Measurements from ENCODE around the gene VILL.

VILL gene

GRCh38 chr3:37946531-37946889 lies 44.1 kb upstream of the VILL start:
- Histone ChIP-seq H2AFZ (ENCODE audit: low read depth) (no peak overlapping the region), H3K4me3 (IDR thresholded peaks at IDR 0.05; ENCODE audit: insufficient read depth, low read depth, low read length) (no peak overlapping the region), H3K27ac (no peak overlapping the region), H3K4me1 (ENCODE audit: low read depth, poor library complexity, severe bottlenecking) (no peaks in the 10 kb centered on the region), H3K79me2 (ENCODE audit: insufficient read depth, low read depth) (no peaks in the 10 kb centered on the region), H3K4me2 (no peak overlapping the region), H3K27me3 (ENCODE audit: insufficient read depth, low read depth) (no peaks in the 10 kb centered on the region), H3K9ac (no peak overlapping the region), H3K36me3 (ENCODE audit: insufficient read depth) (no peaks in the 10 kb centered on the region), H4K20me1 (ENCODE audit: insufficient read depth) (no peaks in the 10 kb centered on the region)
- no peak for TF ChIP-seq CTCF (conservative IDR thresholded peaks at IDR 0.05; ENCODE audit: low read depth, low read length)

- Histone ChIP-seq H3K4me1 (ENCODE audit: low read depth, poor library complexity, severe bottlenecking) (no peaks in the 10 kb centered on the region), H3K79me2 (ENCODE audit: insufficient read depth, low read depth) (no peaks in the 10 kb centered on the region)
Measured at GRCh38 chr3:37949866-37950265, 40.7 kb upstream of the VILL start.

GRCh38 chr3:37952564-37952963 lies 38.0 kb upstream of the VILL start:
- no peak overlapping the region for H3K27ac ChIP-seq
- no peak overlapping the region for H3K4me3 ChIP-seq (IDR thresholded peaks at IDR 0.05; ENCODE audit: insufficient read depth, low read depth, low read length)
- no peak overlapping the region for H2AFZ ChIP-seq (ENCODE audit: low read depth)
- TF ChIP-seq CTCF (conservative IDR thresholded peaks at IDR 0.05; ENCODE audit: low read depth, low read length) = no peak
- H3K79me2 ChIP-seq (ENCODE audit: insufficient read depth, low read depth) = no peaks in the 10 kb centered on the region
- no peak overlapping the region for H3K4me2 ChIP-seq
- no peaks in the 10 kb centered on the region for H3K4me1 ChIP-seq (ENCODE audit: low read depth, poor library complexity, severe bottlenecking)
- H3K27me3 ChIP-seq (ENCODE audit: insufficient read depth, low read depth) = no peaks in the 10 kb centered on the region
- no peaks in the 10 kb centered on the region for H3K36me3 ChIP-seq (ENCODE audit: insufficient read depth)
- H3K9ac ChIP-seq = no peak overlapping the region
- no peaks in the 10 kb centered on the region for H4K20me1 ChIP-seq (ENCODE audit: insufficient read depth)

More at GRCh38 chr3:37949866-37950265, 40.7 kb upstream of the VILL start:
- no peak for TF ChIP-seq CTCF (conservative IDR thresholded peaks at IDR 0.05; ENCODE audit: low read depth, low read length)
- no peak overlapping the region for H2AFZ ChIP-seq (ENCODE audit: low read depth)
- H3K9ac ChIP-seq = no peak overlapping the region
- H3K27ac ChIP-seq = no peak overlapping the region
- no peaks in the 10 kb centered on the region for H4K20me1 ChIP-seq (ENCODE audit: insufficient read depth)
- H3K36me3 ChIP-seq (ENCODE audit: insufficient read depth) = no peaks in the 10 kb centered on the region
- H3K4me2 ChIP-seq = no peak overlapping the region
- no peaks in the 10 kb centered on the region for H3K27me3 ChIP-seq (ENCODE audit: insufficient read depth, low read depth)
- no peak overlapping the region for H3K4me3 ChIP-seq (IDR thresholded peaks at IDR 0.05; ENCODE audit: insufficient read depth, low read depth, low read length)

GRCh38 chr3:37953226-37953625 lies 37.4 kb upstream of the VILL start:
- Histone ChIP-seq H4K20me1 (ENCODE audit: insufficient read depth) (no peaks in the 10 kb centered on the region), H2AFZ (ENCODE audit: low read depth) (no peak overlapping the region), H3K79me2 (ENCODE audit: insufficient read depth, low read depth) (no peaks in the 10 kb centered on the region), H3K9ac (no peak overlapping the region), H3K27me3 (ENCODE audit: insufficient read depth, low read depth) (no peaks in the 10 kb centered on the region), H3K4me2 (no peak overlapping the region), H3K27ac (no peak overlapping the region), H3K36me3 (ENCODE audit: insufficient read depth) (no peaks in the 10 kb centered on the region), H3K4me1 (ENCODE audit: low read depth, poor library complexity, severe bottlenecking) (no peaks in the 10 kb centered on the region), H3K4me3 (IDR thresholded peaks at IDR 0.05; ENCODE audit: insufficient read depth, low read depth, low read length) (no peak overlapping the region)
- no peak for TF ChIP-seq CTCF (conservative IDR thresholded peaks at IDR 0.05; ENCODE audit: low read depth, low read length)
